Measurements from ENCODE around the gene FLT3. TPM values are rescaled to one million over a fixed set of nuclear protein-coding genes. Genes with fewer than 3 reads are reported as not detected.
A peak's percentile ranks its signal among the peaks of the same experiment; 100 is the strongest.

FLT3 gene
- total RNA-seq, 1 donor from 2014 or later: 0.07 TPM

DNA sequence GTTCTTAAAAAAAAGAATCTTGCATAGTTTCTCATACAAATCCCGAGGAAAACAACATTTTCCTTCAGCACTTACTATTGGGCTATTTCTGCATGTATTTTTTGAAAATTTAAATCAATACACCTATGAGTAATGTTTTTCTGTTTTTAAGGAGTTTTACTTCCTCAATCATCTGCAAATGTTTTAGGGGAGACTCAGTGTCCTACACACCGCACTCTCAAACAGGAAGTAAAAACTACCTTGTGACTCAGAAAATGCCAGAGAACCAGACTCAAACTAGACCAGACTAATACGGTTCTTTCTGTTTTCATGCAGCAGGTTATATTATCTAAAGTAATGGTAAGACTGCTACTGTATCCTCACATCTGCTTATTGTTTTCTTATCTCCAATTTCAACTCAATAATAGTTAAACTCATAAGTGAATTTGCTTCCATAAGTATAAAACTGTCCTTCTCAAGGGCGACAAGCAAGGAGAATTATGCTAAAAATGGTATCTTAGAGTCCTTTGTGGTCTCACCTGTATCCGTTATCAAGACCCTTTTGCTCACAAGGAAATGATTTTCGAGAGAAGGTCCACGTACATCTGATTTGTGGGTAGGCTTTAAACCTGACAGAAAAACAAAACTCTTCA lies 52.5 kb downstream of the FLT3 start:
- Mint-ChIP-seq H3K9me3 (no peaks in the 10 kb centered on the region), H3K27ac (peak overlapping the region; percentile 93), H3K4me1 (peaks cover 69% of the 10 kb centered on the region), H3K36me3 (ENCODE audit: low read depth) (no peaks in the 10 kb centered on the region), H3K27me3 (no peaks in the 10 kb centered on the region), H3K4me3 (peak overlapping the region; percentile 72)
- TF ChIP-seq, protein P1, sequence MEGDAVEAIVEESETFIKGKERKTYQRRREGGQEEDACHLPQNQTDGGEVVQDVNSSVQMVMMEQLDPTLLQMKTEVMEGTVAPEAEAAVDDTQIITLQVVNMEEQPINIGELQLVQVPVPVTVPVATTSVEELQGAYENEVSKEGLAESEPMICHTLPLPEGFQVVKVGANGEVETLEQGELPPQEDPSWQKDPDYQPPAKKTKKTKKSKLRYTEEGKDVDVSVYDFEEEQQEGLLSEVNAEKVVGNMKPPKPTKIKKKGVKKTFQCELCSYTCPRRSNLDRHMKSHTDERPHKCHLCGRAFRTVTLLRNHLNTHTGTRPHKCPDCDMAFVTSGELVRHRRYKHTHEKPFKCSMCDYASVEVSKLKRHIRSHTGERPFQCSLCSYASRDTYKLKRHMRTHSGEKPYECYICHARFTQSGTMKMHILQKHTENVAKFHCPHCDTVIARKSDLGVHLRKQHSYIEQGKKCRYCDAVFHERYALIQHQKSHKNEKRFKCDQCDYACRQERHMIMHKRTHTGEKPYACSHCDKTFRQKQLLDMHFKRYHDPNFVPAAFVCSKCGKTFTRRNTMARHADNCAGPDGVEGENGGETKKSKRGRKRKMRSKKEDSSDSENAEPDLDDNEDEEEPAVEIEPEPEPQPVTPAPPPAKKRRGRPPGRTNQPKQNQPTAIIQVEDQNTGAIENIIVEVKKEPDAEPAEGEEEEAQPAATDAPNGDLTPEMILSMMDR (IDR thresholded peaks at IDR 0.05): no peak
- POLR2A ChIA-PET: interaction anchor here (0.7 to 2.7 kb wide), 3 partner anchors 9 to 574 kb away, joined by 3 to 22 read pairs (median 4); partner anchors contain the start of gene PAN3
- CTCF ChIA-PET: no interaction called here
- DNase-seq (no peak), ATAC-seq (ENCODE audit: low read depth) (peak; percentile 92)
- intact Hi-C loops (cut with micrococcal nuclease): loop anchor here (1.0 to 10.0 kb wide), 10 partner anchors 11 to 667 kb away; partner anchors contain the start of genes LNX2, PAN3, POLR1D and POMP

DNA sequence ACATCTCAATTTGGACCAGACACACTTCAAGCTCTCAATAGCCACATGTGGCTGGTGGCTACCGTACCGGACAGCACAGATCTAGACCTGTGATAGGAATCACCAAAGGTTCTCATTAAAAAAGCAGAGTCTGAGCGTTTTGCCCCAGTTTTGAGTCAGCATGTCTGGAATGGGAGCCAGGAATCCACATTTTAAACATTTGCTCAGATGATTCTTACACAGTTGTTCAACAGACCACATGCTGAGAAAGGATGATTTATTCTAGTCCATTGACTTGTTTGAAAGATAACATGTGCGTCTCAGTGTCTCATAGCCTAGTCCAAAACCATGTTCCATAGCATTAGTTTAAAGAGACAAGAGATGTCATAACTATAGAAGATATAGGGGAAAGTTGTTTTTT lies 53.4 kb downstream of the FLT3 start:
- intact Hi-C loops (cut with micrococcal nuclease): loop anchor here (1.0 to 10.0 kb wide), 8 partner anchors 10 to 668 kb away; partner anchors contain the start of genes PAN3, POMP and SLC46A3
- CTCF ChIA-PET: no interaction called here
- H3K27ac Mint-ChIP-seq: peak overlapping the region; percentile 93
- no peak for DNase-seq
- TF ChIP-seq, protein P1 (IDR thresholded peaks at IDR 0.05): no peak
- no peak for ATAC-seq (ENCODE audit: low read depth)
- POLR2A ChIA-PET: interaction anchor here (0.7 kb wide), 1 partner anchor 575 kb away, joined by 3 read pairs; no protein-coding TSS in a partner anchor
- peak overlapping the region; percentile 24 for H3K4me3 Mint-ChIP-seq
- no peaks in the 10 kb centered on the region for H3K9me3 Mint-ChIP-seq
- H3K4me1 Mint-ChIP-seq: peaks cover 76% of the 10 kb centered on the region
- no peaks in the 10 kb centered on the region for H3K36me3 Mint-ChIP-seq (ENCODE audit: low read depth)
- no peaks in the 10 kb centered on the region for H3K27me3 Mint-ChIP-seq

DNA sequence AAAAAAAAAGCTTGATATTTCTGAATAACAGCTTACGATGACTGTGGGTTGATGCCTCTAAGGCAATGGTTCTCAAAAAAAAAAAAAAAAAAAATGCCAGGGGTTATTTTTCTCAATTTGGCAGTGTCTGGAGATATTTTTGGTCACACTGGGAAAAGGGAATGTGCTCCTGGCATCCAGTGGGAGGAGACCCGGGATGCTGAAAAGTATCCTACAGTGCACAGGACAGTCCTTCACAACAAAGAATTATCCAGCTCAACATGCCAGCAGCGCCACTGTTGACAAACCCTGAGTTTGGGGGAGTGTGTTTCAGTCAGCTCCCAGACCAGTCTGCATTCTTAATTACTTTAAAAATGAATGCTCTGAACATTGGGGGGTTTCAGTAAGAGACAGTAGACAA lies 54.5 kb downstream of the FLT3 start:
- Mint-ChIP-seq H3K27ac (peak overlapping the region; percentile 32), H3K9me3 (no peaks in the 10 kb centered on the region), H3K4me1 (peaks cover 80% of the 10 kb centered on the region), H3K36me3 (ENCODE audit: low read depth) (no peaks in the 10 kb centered on the region), H3K27me3 (no peaks in the 10 kb centered on the region), H3K4me3 (no peak overlapping the region)
- ATAC-seq (ENCODE audit: low read depth) (no peak), DNase-seq (no peak)
- intact Hi-C loops (cut with micrococcal nuclease): loop anchor here (5.0 to 10.0 kb wide), 6 partner anchors 34 to 669 kb away; partner anchors contain the start of genes POMP and SLC46A3
- POLR2A ChIA-PET: interaction anchor here (0.6 to 1.2 kb wide), 2 partner anchors 93 to 1639 kb away, joined by 4 to 6 read pairs; partner anchors contain the start of gene PAN3
- TF ChIP-seq, protein P1 (IDR thresholded peaks at IDR 0.05): no peak
- CTCF ChIA-PET: no interaction called here

DNA sequence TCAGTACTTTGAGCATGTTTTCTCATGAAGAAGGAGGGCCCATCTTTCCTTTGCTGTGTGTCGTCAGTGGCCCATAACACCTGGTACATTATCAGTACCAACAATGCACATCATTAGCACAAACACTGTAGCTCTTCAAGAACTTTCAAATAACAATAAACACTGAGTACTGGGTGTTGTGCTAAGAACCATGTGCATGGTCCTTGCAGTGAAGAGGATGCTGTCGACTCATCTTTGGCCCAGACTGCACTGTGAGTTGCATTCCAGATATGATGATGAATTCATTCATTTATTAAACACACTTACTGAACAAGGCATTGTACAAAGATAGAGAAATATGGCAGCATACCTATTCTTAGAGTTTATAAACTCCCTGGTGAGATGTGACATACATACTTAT lies 55.8 kb downstream of the FLT3 start:
- Mint-ChIP-seq H3K4me1 (peaks cover 71% of the 10 kb centered on the region), H3K27ac (peak overlapping the region; percentile 30), H3K27me3 (no peaks in the 10 kb centered on the region), H3K36me3 (ENCODE audit: low read depth) (no peaks in the 10 kb centered on the region), H3K9me3 (no peaks in the 10 kb centered on the region), H3K4me3 (no peak overlapping the region)
- ChIA-PET POLR2A (no interaction called here), CTCF (no interaction called here)
- intact Hi-C loops (cut with micrococcal nuclease): loop anchor here (5.0 to 10.0 kb wide), 6 partner anchors 32 to 670 kb away; partner anchors contain the start of genes POMP and SLC46A3
- TF ChIP-seq, protein P1 (IDR thresholded peaks at IDR 0.05): no peak
- no peak for DNase-seq
- ATAC-seq (ENCODE audit: low read depth): no peak

DNA sequence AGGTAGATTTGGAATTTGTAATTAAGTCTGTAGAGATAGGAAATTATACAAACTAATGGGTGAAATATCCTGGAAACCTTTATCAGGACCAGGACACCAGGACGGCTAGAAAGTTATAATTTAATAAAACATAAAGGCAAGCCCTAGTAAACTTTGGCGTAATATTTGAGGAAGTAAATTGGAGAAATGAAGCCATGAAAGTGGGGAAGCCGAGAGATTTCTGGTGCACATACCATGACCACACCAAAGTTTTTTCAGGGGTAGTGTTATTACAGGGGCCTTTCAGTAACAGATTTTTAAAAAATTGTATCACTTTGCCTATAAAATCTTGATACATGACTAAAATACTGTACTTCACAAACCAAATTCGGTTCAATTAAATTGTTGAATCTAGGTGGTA lies 57.2 kb downstream of the FLT3 start:
- POLR2A ChIA-PET: interaction anchor here (0.7 to 1.6 kb wide), 3 partner anchors 14 to 623 kb away, joined by 3 read pairs; partner anchors contain the start of gene PAN3

More for the DNA sequence above, 57.2 kb downstream of the FLT3 start:
- ATAC-seq (ENCODE audit: low read depth) (no peak), DNase-seq (no peak)
- H3K27ac Mint-ChIP-seq: peak overlapping the region; percentile 83
- TF ChIP-seq, protein P1 (IDR thresholded peaks at IDR 0.05): no peak
- no peaks in the 10 kb centered on the region for H3K36me3 Mint-ChIP-seq (ENCODE audit: low read depth)
- peak overlapping the region; percentile 2 for H3K4me3 Mint-ChIP-seq
- H3K9me3 Mint-ChIP-seq: no peaks in the 10 kb centered on the region
- intact Hi-C loops (cut with micrococcal nuclease): loop anchor here (1.0 to 10.0 kb wide), 3 partner anchors 11 to 672 kb away; partner anchors contain the start of gene SLC46A3
- no peaks in the 10 kb centered on the region for H3K27me3 Mint-ChIP-seq
- CTCF ChIA-PET: no interaction called here
- peaks cover 58% of the 10 kb centered on the region for H3K4me1 Mint-ChIP-seq
